ENCODE measurements around the gene NDE1.
"Not testable (repeated sequence)": the region's sequence is repeated elsewhere in the genome, so short reads cannot be mapped to it uniquely, and the experiment has no call there.

Gene NDE1

GRCh38 chr16:15676506-15676905 lies 26.5 kb downstream of the NDE1 start:
- Histone ChIP-seq H3K9me3 (no peaks in the 10 kb centered on the region), H3K4me3 (no peak overlapping the region), H3K36me3 (replicated peaks) (peaks cover 49% of the 10 kb centered on the region), H3K27me3 (ENCODE audit: low read depth) (no peaks in the 10 kb centered on the region), H3K4me1 (no peaks in the 10 kb centered on the region; the same call in 1 of the 2 replicates)
- DNase-seq (ENCODE audit: low spot score in 2 of 2), result no peak
- in situ Hi-C loops (cut with MboI; ENCODE audit: low sequenced_read_pairs), result no loop called here

GRCh38 chr16:15677447-15677846 lies 27.4 kb downstream of the NDE1 start:
- in situ Hi-C loops (cut with MboI; ENCODE audit: low sequenced_read_pairs), result no loop called here
- H3K36me3 ChIP-seq (replicated peaks), result peaks cover 51% of the 10 kb centered on the region
- H3K4me3 ChIP-seq, result no peak overlapping the region
- H3K9me3 ChIP-seq, result no peaks in the 10 kb centered on the region
- no peaks in the 10 kb centered on the region; the same call in 1 of the 2 replicates for H3K4me1 ChIP-seq
- DNase-seq (ENCODE audit: low spot score in 2 of 2), result no peak
- H3K27me3 ChIP-seq (ENCODE audit: low read depth), result no peaks in the 10 kb centered on the region

GRCh38 chr16:15682105-15682570 lies 32.1 kb downstream of the NDE1 start:
- Histone ChIP-seq H3K36me3 (replicated peaks) (peaks cover 64% of the 10 kb centered on the region), H3K4me3 (no peak overlapping the region), H3K4me1 (no peaks in the 10 kb centered on the region), H3K9me3 (no peaks in the 10 kb centered on the region), H3K27me3 (ENCODE audit: low read depth) (no peaks in the 10 kb centered on the region)
- peak in 1 of 2 experiments; percentile 56 for DNase-seq (ENCODE audit: low spot score in 2 of 2)
- in situ Hi-C loops (cut with MboI; ENCODE audit: low sequenced_read_pairs), result no loop called here

DNA sequence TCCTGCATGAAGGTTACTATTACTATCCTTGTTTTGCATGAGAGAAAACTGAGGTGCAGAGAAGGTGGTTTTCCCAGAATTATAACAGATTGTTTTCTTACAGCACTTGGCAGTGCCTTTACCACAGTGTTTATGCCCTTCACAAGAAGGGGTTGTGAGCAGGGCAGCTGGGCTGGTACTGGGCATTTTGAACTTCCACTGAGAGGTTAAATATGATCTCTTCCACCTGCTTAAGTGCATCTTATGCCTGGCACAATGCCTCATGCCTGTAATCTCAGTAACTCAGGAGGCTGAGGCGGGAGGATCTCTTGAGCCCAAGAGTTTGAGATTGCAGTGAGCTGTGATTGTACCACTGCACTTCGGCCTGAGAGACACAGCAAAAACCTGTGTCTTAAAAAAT lies 36.2 kb downstream of the NDE1 start:
- Histone ChIP-seq H3K4me1 (no peaks in the 10 kb centered on the region), H3K27me3 (ENCODE audit: low read depth) (no peaks in the 10 kb centered on the region), H3K36me3 (replicated peaks) (peaks cover 65% of the 10 kb centered on the region), H3K4me3 (no peak overlapping the region), H3K9me3 (no peaks in the 10 kb centered on the region)
- in situ Hi-C loops (cut with MboI; ENCODE audit: low sequenced_read_pairs), result no loop called here
- DNase-seq (ENCODE audit: low spot score in 2 of 2), result no peak

DNA sequence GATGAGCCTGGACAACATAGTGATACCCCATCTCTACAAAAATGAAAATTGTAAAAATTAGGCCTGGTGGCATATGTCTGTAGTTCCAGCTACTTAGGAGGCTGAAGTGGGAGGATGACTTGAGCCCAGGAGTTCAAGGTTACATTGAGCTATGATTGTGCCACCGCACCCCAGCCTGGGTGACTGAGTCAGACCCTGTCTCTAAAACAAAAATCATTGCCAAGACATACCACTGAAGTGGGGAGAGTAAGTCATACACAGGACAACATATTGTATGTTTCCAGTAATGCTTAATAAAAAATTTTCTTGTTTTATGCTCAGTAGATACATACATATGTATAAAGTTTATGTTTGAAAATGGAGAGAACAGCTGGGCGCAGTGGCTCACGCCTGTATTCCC lies 39.2 kb downstream of the NDE1 start:
- Histone ChIP-seq H3K27me3 (ENCODE audit: low read depth) (no peaks in the 10 kb centered on the region), H3K36me3 (replicated peaks) (peaks cover 64% of the 10 kb centered on the region), H3K4me1 (no peaks in the 10 kb centered on the region), H3K9me3 (no peaks in the 10 kb centered on the region), H3K4me3 (no peak overlapping the region)
- in situ Hi-C loops (cut with MboI; ENCODE audit: low sequenced_read_pairs), result no loop called here
- DNase-seq (ENCODE audit: low spot score in 2 of 2), result no peak

DNA sequence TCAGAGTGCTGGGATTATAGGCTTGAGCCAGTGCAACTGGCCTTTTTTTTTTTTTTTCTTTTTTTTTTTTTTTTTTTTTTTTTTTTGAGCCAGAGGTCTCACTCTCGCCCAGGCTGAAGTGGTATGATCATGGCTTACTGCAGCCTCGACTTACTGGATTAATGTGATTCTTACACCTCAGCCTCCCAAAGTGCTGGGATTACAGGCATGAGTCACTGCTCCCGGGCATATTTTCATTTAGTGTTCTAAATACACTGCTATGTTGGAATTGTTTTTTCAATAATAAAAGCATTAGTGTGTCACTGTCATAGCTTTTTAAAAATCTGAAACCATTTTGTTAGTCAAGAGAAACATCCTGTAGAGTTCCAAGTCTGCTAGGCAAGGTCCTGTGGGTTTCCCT lies 40.3 kb downstream of the NDE1 start:
- no peak overlapping the region for H3K4me3 ChIP-seq
- in situ Hi-C loops (cut with MboI; ENCODE audit: low sequenced_read_pairs), result no loop called here
- H3K27me3 ChIP-seq (ENCODE audit: low read depth), result no peaks in the 10 kb centered on the region
- DNase-seq (ENCODE audit: low spot score in 2 of 2), result no peak
- peaks cover 71% of the 10 kb centered on the region for H3K36me3 ChIP-seq (replicated peaks)
- no peaks in the 10 kb centered on the region for H3K4me1 ChIP-seq
- no peaks in the 10 kb centered on the region for H3K9me3 ChIP-seq

DNA sequence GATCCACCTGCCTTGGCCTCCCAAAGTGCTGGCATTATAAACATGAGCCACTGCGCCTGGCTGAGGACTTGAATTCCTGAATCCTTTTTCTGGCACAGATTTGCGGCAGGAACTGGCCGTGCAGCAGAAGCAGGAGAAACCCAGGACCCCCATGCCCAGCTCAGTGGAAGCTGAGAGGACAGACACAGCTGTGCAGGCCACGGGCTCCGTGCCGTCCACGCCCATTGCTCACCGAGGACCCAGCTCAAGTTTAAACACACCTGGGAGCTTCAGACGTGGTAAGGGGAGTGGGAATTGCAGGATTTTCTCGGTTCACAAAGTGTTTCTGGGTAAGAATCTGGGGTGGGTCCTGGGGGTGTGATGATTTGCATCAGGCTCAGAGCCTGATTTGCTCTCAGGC lies 41.0 kb downstream of the NDE1 start:
- Histone ChIP-seq H3K4me1 (no peaks in the 10 kb centered on the region), H3K27me3 (ENCODE audit: low read depth) (no peaks in the 10 kb centered on the region), H3K9me3 (no peaks in the 10 kb centered on the region), H3K4me3 (no peak overlapping the region), H3K36me3 (replicated peaks) (peaks cover 73% of the 10 kb centered on the region)
- in situ Hi-C loops (cut with MboI; ENCODE audit: low sequenced_read_pairs), result no loop called here
- DNase-seq (ENCODE audit: low spot score in 2 of 2), result no peak

DNA sequence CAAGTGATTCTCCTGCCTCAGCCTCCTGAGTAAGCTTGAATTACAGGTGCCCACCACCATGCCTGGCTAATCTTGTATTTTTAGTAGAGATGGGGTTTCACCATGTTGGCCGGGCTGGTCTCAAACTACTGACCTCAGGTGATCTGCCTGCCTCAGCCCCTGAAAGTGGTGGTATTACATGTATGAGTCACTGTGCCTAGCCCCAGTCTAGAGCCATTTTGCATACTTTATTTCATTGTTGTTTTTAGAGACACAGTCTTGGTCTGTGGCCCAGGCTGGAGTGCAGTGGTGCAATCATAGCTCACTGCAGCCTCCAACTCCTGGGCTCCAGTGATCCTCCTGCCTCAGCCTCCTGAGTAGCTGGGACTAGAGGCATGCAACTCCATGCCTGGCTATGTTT lies 42.5 kb downstream of the NDE1 start:
- H3K27me3 ChIP-seq (ENCODE audit: low read depth); in situ Hi-C loops (cut with MboI; ENCODE audit: low sequenced_read_pairs); H3K4me3 ChIP-seq; H3K9me3 ChIP-seq; DNase-seq (ENCODE audit: low spot score in 2 of 2); H3K4me1 ChIP-seq: not testable (repeated sequence)
- H3K36me3 ChIP-seq (replicated peaks), result peaks cover 76% of the 10 kb centered on the region

GRCh38 chr16:15694499-15694898 lies 44.5 kb downstream of the NDE1 start:
- Histone ChIP-seq H3K9me3 (no peaks in the 10 kb centered on the region), H3K4me1 (no peaks in the 10 kb centered on the region), H3K27me3 (ENCODE audit: low read depth) (no peaks in the 10 kb centered on the region), H3K36me3 (replicated peaks) (peaks cover 79% of the 10 kb centered on the region), H3K4me3 (no peak overlapping the region)
- in situ Hi-C loops (cut with MboI; ENCODE audit: low sequenced_read_pairs), result no loop called here
- no peak for DNase-seq (ENCODE audit: low spot score in 2 of 2)

GRCh38 chr16:15699819-15700218 lies 49.8 kb downstream of the NDE1 start:
- Histone ChIP-seq H3K4me3 (no peak overlapping the region), H3K4me1 (no peaks in the 10 kb centered on the region), H3K9me3 (no peaks in the 10 kb centered on the region), H3K27me3 (ENCODE audit: low read depth) (no peaks in the 10 kb centered on the region), H3K36me3 (replicated peaks) (peaks cover 72% of the 10 kb centered on the region)
- DNase-seq (ENCODE audit: low spot score in 2 of 2), result no peak
- in situ Hi-C loops (cut with MboI; ENCODE audit: low sequenced_read_pairs), result no loop called here

DNA sequence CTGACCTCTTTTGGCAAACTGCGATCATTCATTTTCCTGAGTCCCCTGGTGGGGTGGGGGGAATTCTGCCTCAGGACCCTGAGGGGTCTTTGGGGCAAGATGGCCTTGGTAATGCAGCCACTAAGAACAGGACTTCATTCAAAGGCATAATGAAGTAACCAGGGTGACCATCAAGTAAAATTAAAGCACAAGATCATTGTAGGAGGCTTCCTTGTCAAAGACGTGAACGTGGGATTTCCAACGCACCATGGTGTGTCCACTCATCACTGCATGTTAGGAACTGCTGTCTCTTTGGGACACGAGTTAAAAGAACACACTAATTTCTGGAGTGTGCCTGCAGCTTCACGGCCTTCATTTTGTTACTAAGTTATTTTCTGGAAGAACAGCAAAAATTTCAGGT lies 51.3 kb downstream of the NDE1 start:
- Histone ChIP-seq H3K9me3 (no peaks in the 10 kb centered on the region), H3K27me3 (ENCODE audit: low read depth) (no peaks in the 10 kb centered on the region), H3K4me3 (no peak overlapping the region), H3K36me3 (replicated peaks) (peaks cover 61% of the 10 kb centered on the region), H3K4me1 (no peaks in the 10 kb centered on the region)
- in situ Hi-C loops (cut with MboI; ENCODE audit: low sequenced_read_pairs), result no loop called here
- DNase-seq (ENCODE audit: low spot score in 2 of 2), result no peak

- H3K27me3 ChIP-seq (ENCODE audit: low read depth), result no peaks in the 10 kb centered on the region
- no peak overlapping the region for H3K4me3 ChIP-seq
- H3K9me3 ChIP-seq, result no peaks in the 10 kb centered on the region
- in situ Hi-C loops (cut with MboI; ENCODE audit: low sequenced_read_pairs), result no loop called here
- no peak for DNase-seq (ENCODE audit: low spot score in 2 of 2)
- H3K4me1 ChIP-seq, result no peaks in the 10 kb centered on the region
- peaks cover 52% of the 10 kb centered on the region for H3K36me3 ChIP-seq (replicated peaks)
Measured at GRCh38 chr16:15701975-15702970, 52.2 kb downstream of the NDE1 start.

- no peak for DNase-seq (ENCODE audit: low spot score in 2 of 2)
- H3K9me3 ChIP-seq, result no peaks in the 10 kb centered on the region
- in situ Hi-C loops (cut with MboI; ENCODE audit: low sequenced_read_pairs), result no loop called here
- no peak overlapping the region for H3K4me3 ChIP-seq
- H3K4me1 ChIP-seq, result no peaks in the 10 kb centered on the region
- H3K36me3 ChIP-seq (replicated peaks), result peaks cover 45% of the 10 kb centered on the region
- H3K27me3 ChIP-seq (ENCODE audit: low read depth), result no peaks in the 10 kb centered on the region
Measured at GRCh38 chr16:15703029-15703736, 53.1 kb downstream of the NDE1 start.

- Histone ChIP-seq H3K4me3 (no peak overlapping the region), H3K9me3 (no peaks in the 10 kb centered on the region), H3K4me1 (no peaks in the 10 kb centered on the region), H3K27me3 (ENCODE audit: low read depth) (no peaks in the 10 kb centered on the region), H3K36me3 (replicated peaks) (peaks cover 35% of the 10 kb centered on the region)
- DNase-seq (ENCODE audit: low spot score in 2 of 2), result peak; percentile 57 to 85
- in situ Hi-C loops (cut with MboI; ENCODE audit: low sequenced_read_pairs), result no loop called here
Measured at GRCh38 chr16:15704545-15704987, 54.5 kb downstream of the NDE1 start.

Measured in HAP-1 (cell line).